GM12891 (cell line): ENCODE measurements around the gene FUT9.

ENCODE experiments used
- PAX5 ChIP-seq: IDR thresholded peaks from 2 replicates; pipeline ENCODE4 v1.6.1; 2011; ENCODE audit warnings: low read length, moderate library complexity, mild to moderate bottlenecking; ENCODE audit not compliant: insufficient read depth, severe bottlenecking
- POLR2A ChIP-seq: IDR thresholded peaks from 2 replicates; pipeline ENCODE4 v1.6.1; 2011; ENCODE audit warnings: low read depth, low read length, control low read depth
- POLR2AphosphoS5 ChIP-seq: IDR thresholded peaks from 2 replicates; pipeline ENCODE4 v1.6.1; 2011; ENCODE audit warnings: low read depth, low read length, control low read depth
- POU2F2 ChIP-seq: IDR thresholded peaks from 2 replicates; pipeline ENCODE4 v1.6.1; 2011; ENCODE audit warnings: low read depth, mild to moderate bottlenecking, control low read depth, low read length, moderate library complexity
- SPI1 ChIP-seq: IDR thresholded peaks from 2 replicates; pipeline ENCODE4 v1.6.1; 2011; ENCODE audit warnings: low read depth, low read length, control low read depth
- TAF1 ChIP-seq: IDR thresholded peaks from 2 replicates; pipeline ENCODE4 v1.6.1; 2011; ENCODE audit warnings: low read depth, low read length, control low read depth

GRCh38 chr6:96196633-96197032, 180.9 kb downstream of the FUT9 start:
- TF ChIP-seq POLR2A (no peak), POU2F2 (no peak), TAF1 (no peak), SPI1 (no peak), POLR2AphosphoS5 (no peak), PAX5 (no peak)
